ENCODE data around the gene PPP1R16B.
"Not testable (repeated sequence)": the region's sequence is repeated elsewhere in the genome, so short reads cannot be mapped to it uniquely, and the experiment has no call there.

PPP1R16B gene

GRCh38 chr20:38790200-38791053 is 15.1 kb upstream of the PPP1R16B start:
- no peak overlapping the region for H3K4me3 ChIP-seq (ENCODE audit: low read length)
- TF ChIP-seq CTCF (conservative IDR thresholded peaks at IDR 0.05; ENCODE audit: low read depth, low read length), result peak; percentile 70
- no peak for DNase-seq (ENCODE audit: low read depth)

GRCh38 chr20:38791291-38791690 is 14.2 kb upstream of the PPP1R16B start:
- H3K4me3 ChIP-seq (ENCODE audit: low read length), result no peak overlapping the region
- no peak for DNase-seq (ENCODE audit: low read depth)
- TF ChIP-seq CTCF (conservative IDR thresholded peaks at IDR 0.05; ENCODE audit: low read depth, low read length), result no peak

- no peak for DNase-seq (ENCODE audit: low read depth)
- TF ChIP-seq CTCF (conservative IDR thresholded peaks at IDR 0.05; ENCODE audit: low read depth, low read length), result no peak
- no peak overlapping the region for H3K4me3 ChIP-seq (ENCODE audit: low read length)
Observed at GRCh38 chr20:38791940-38792339, 13.6 kb upstream of the PPP1R16B start.

DNA sequence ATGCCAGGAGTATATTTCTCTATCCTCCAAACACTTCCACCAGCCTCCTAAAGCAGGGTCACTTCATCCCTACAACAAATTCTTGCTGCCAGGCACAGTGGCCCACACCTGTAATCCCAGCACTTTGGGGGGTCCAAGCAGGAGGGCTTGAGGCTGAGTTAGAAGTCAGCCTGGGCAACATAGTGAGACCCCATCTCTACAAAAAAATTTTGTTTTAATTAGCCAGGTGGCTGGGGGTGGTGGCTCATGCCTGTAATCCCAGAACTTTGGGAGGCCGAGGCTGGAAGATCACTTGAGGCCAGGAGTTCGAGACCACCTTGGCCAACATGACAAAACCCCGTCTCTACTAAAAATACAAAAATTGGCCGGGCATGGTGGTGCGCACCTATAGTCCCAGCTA is 11.4 kb upstream of the PPP1R16B start:
- H3K4me3 ChIP-seq (ENCODE audit: low read length); DNase-seq (ENCODE audit: low read depth): not testable (repeated sequence)

- TF ChIP-seq CTCF (conservative IDR thresholded peaks at IDR 0.05; ENCODE audit: low read depth, low read length), result no peak
- no peak for DNase-seq (ENCODE audit: low read depth)
- no peak overlapping the region for H3K4me3 ChIP-seq (ENCODE audit: low read length)
Observed at GRCh38 chr20:38798266-38798665, 7.2 kb upstream of the PPP1R16B start.

- no peak for TF ChIP-seq CTCF (conservative IDR thresholded peaks at IDR 0.05; ENCODE audit: low read depth, low read length)
- no peak overlapping the region for H3K4me3 ChIP-seq (ENCODE audit: low read length)
- DNase-seq (ENCODE audit: low read depth), result no peak
Observed at GRCh38 chr20:38799203-38799602, 6.3 kb upstream of the PPP1R16B start.

DNA sequence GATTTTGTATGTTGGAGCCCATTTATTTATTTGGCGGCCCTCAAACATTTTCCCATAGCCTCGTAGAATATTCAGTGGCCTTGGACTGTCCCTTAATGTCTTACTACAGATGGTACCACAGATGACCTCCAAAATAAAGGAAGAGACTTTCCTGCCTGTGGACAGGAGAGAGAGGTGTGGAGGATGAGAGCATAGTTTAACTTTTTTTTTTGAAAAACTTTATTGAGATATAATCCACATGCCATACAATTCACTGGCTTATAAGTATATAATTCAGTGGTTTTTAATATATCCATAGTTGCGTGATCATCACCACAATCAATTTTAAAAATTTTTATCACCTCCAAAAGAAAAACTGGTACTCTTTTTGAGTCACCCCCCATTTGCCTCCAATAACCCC is 4.6 kb upstream of the PPP1R16B start:
- no peak for DNase-seq (ENCODE audit: low read depth)
- no peak for TF ChIP-seq CTCF (conservative IDR thresholded peaks at IDR 0.05; ENCODE audit: low read depth, low read length)
- H3K4me3 ChIP-seq (ENCODE audit: low read length), result no peak overlapping the region
